ENCODE measurements around the gene CMBL.

The CMBL gene

GRCh38 chr5:10232386-10232785 is 75.3 kb downstream of the CMBL start:
- Mint-ChIP-seq H3K36me3 (ENCODE audit: low read depth) (peaks cover 79% of the 10 kb centered on the region), H3K27me3 (no peaks in the 10 kb centered on the region), H3K4me3 (no peak overlapping the region), H3K27ac (no peak overlapping the region), H3K4me1 (ENCODE audit: low read depth) (no peaks in the 10 kb centered on the region), H3K9me3 (no peaks in the 10 kb centered on the region)
- intact Hi-C loops (cut with micrococcal nuclease) = no loop called here

DNA sequence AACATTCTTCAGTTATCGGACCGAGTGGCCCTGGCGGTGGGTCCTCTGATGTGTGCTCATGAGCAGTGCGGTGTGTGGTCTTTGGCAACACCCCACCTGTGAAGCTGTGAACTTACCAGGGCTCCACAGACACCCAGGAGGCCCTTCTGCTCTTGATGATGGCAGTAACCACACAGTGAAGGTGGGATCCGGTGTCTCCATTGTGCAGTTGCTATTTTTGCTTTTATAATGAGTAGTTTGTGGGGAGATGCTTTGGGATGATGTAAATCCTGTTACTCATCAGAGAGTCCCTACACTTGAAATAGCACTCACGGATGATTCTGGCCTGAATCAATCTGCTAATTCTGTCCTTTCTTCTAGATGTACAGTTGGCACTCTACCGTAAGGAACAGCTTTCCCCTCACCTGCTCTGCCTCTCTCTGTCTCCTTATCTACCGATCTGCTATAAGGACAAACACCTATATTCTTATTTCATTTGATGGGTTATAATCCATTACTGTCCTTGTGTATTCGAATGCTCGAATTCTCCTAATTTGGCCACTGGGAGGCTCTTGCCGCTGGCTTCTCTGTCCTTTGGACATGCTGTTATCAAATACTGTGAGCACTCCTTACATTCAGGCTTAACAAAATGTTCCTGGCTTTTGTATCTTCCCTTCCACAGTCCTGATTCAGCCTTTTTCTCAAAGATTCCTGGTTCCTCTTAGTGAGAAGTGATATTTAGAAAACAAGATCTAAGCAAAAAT is 78.2 kb downstream of the CMBL start:
- Mint-ChIP-seq H3K27me3 (no peaks in the 10 kb centered on the region), H3K36me3 (ENCODE audit: low read depth) (peaks cover 69% of the 10 kb centered on the region), H3K27ac (no peak overlapping the region), H3K4me3 (no peak overlapping the region), H3K9me3 (peaks cover 16% of the 10 kb centered on the region), H3K4me1 (ENCODE audit: low read depth) (no peaks in the 10 kb centered on the region)
- intact Hi-C loops (cut with micrococcal nuclease) = no loop called here

DNA sequence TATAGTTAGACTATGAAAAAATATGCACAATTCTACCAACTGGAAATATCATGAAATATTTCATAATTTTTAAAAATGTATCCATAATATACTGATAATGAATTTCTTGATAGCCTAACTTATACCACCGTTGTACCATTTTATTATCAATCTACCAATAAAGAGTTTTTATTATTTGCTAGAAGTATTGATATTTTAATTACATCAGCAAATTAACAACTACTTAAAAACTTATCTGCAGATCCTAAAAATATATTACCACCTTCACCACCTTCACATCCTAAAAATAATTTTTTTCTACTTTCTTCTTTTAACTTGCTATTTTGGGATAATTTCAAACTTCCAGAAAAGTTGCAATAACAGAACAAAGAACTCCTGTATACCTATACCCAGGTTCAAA is 79.4 kb downstream of the CMBL start:
- H3K4me3 Mint-ChIP-seq = no peak overlapping the region
- peaks cover 72% of the 10 kb centered on the region for H3K36me3 Mint-ChIP-seq (ENCODE audit: low read depth)
- no peak overlapping the region for H3K27ac Mint-ChIP-seq
- H3K4me1 Mint-ChIP-seq (ENCODE audit: low read depth) = no peaks in the 10 kb centered on the region
- no peaks in the 10 kb centered on the region for H3K27me3 Mint-ChIP-seq
- intact Hi-C loops (cut with micrococcal nuclease) = no loop called here
- H3K9me3 Mint-ChIP-seq = peaks cover 24% of the 10 kb centered on the region
